Heart left ventricle (tissue), 16 donors: ENCODE data around the gene LAMA2. TPM values are rescaled to one million over a fixed set of nuclear protein-coding genes. Genes with fewer than 3 reads are reported as not detected.

Experiments
- ATAC-seq, 4 donors: fragments of 200-7000 bp; cut with Tn5 transposase; one replicate each; pipeline ENCODE4 v1.9.1; 2020 to 2022; ENCODE audit warnings: moderate library complexity in 4 of 4, mild to moderate bottlenecking in 3 of 4, moderate number of reproducible peaks in 1 of 4
- DNase-seq, 5 donors: peaks; one replicate each; pipeline ENCODE4 v3.0.0-alpha.2; 2020
- H3K27ac ChIP-seq, 12 donors: fragments of 200-600 bp; sonication (generic) in 4 of 12; one replicate each; pipeline versions ENCODE4 v1.5.0 to v1.8.0; 2016 to 2022; ENCODE audit warnings: mild to moderate bottlenecking in 2 of 12
- H3K27me3 ChIP-seq, 9 donors: fragments of 200-600 bp; sonication (generic) in 2 of 9; one replicate each; pipeline versions ENCODE4 v1.5.1 to v1.8.0; 2016 to 2022; ENCODE audit warnings: mild to moderate bottlenecking in 3 of 9
- H3K36me3 ChIP-seq, 9 donors: fragments of 200-600 bp; sonication (generic) in 2 of 9; one replicate each; pipeline versions ENCODE4 v1.5.0 to v1.8.0; 2018 to 2022; ENCODE audit warnings: mild to moderate bottlenecking in 2 of 9
- H3K4me1 ChIP-seq, 12 donors: fragments of 200-600 bp; sonication (generic) in 4 of 12; one replicate each; pipeline versions ENCODE4 v1.5.0 to v1.8.0; 2016 to 2022; ENCODE audit warnings: mild to moderate bottlenecking in 3 of 12
- H3K4me3 ChIP-seq, 12 donors: fragments of 200-600 bp; sonication (generic) in 4 of 12; one replicate each; pipeline versions ENCODE4 v1.5.0 to v1.8.0; 2017 to 2022; ENCODE audit warnings: mild to moderate bottlenecking in 9 of 12, moderate library complexity in 4 of 12
- H3K9me3 ChIP-seq, 12 donors: fragments of 200-600 bp; sonication (generic) in 4 of 12; one replicate each; pipeline versions ENCODE4 v1.5.0 to v1.8.0; 2016 to 2022; ENCODE audit warnings: mild to moderate bottlenecking in 1 of 12
- POLR2A ChIP-seq, 2 donors: fragments of 450-650 bp; IDR thresholded peaks; one replicate each; pipeline ENCODE4 v1.6.1; 2017; ENCODE audit warnings: antibody characterized with exemption in 2 of 2, mild to moderate bottlenecking in 2 of 2, moderate library complexity in 2 of 2
- WGBS, 4 donors: extraction: QIAGEN DNeasy Blood & Tissue Kit in 2 of 4; methylation state at CpG; one replicate each; pipeline versions ENCODE4 v1.1.5 to v1.1.7; 2013 to 2018; 5-methylcytosine and 5-hydroxymethylcytosine counted together
- intact Hi-C, 10 donors: fragments of 100-400 bp; cut with DNase I; formaldehyde crosslinking; loops; one replicate each; pipeline versions ENCODE4 v1.11.1 to v1.14.2; 2022
- polyA plus RNA-seq, 2 donors: library from polyadenylated mRNA; stranded (reverse); fragments of 200-250 nt; gene quantifications; one replicate each; pipeline ENCODE4 v1.2.3, GENCODE V29; 2013
- total RNA-seq, 9 donors: library from RNA; depleted of rRNA in 2 of 9; stranded (reverse); fragments of >200 nt in 2 of 9; fragmentation: NEBNext Ultra II Directional in 3 of 9; extraction: Animal tissue kit (Norgen Biotek cat#: 25700) in 3 of 9; gene quantifications; one replicate each; pipeline versions ENCODE4 v1.1.0 to v1.2.4, GENCODE V29; 2016 to 2023
- TF ChIP-seq, protein P1 (sequence below), 12 donors: fragments of 200-600 bp; sonication (generic) in 4 of 12; IDR thresholded peaks; one replicate each; pipeline versions ENCODE4 v1.5.0 to v1.8.0; 2018 to 2022; ENCODE audit warnings: antibody characterized with exemption in 12 of 12, mild to moderate bottlenecking in 5 of 12
- donor health status: ischemic (EF 13 %, LVEDD 7.1; RV severe dilation, severe dysfunction).
- donor health status: healthy with polysubstance abuse.
- donor health status: DM: no; HTN: yes; CAD: no.
- donor health status: DM: no; HTN: no; CAD: no.
- donor health status: ischemic (EF 25% LVEDD 6.9; RV normal size, moderate dysfunction).
- donor health status: ischemic (EF 25% LVEDD 5.7; RV mildly dilated, moderate dysfunction).
- donor health status: healthy.
- donor health status: DM: yes; HTN: yes; CAD: no.
- donor health status: ischemic (EF 35%, LVEDD 5.7; RV mildly dilated, moderate dysfunction).
- donor health status: nonischemic (EF 11% LVEDD 7.7; RV severe dilation, severe dysfunction).
- donor health status: DM: yes; HTN: yes; CAD: no.
- donor health status: PGD.
- donor health status: ischemic (EF 29% LVEDD 5.4; RV normal size, mild dysfunction).
- donor health status: nonischemic (EF 23%, LVEDD 6.1; RV moderate dilation, normal function).

The LAMA2 gene
- total and polyA plus RNA-seq, 11 donors = 34.8 to 299 (median 206) TPM

DNA sequence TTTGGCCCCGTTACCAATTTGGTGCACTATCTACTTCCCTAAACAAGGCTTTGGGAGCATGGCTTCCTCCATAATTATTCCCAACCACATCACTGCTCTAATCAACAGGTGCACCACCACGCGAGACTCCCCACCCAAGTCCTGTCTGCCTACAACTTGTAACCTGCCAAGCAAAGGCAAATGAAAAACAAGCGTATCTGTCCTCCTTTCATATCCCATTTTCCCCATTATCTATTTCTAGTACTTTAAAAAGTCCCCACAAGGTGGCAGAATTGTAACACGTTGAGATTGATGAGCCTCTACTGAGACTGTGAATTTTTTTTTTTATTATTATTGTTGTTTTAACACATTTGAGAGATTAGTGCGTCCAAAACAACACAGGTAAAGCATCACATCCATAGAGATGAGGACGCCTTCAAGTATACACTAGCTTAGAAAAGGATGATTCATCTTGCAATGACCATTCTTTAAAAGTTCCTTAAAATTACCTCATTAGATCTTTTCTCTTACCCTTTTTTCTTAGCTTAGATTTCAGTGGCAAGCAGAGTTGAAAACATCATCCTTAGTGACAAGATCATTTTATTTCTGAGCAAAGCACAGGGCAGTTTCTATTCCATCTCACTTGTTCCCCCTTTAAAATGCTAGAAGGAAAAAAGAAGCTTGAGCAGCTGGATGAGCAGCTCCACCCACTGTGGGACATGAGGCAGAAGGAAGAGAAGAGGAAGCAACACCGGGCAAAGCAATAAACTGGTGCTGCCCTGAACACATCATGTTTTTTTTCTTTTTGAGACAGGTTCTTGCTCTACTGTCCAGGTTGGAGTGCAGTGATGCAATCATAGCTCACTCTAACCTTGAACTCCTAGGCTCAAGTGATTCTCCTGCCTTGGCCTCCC is 616.3 kb downstream of the LAMA2 start:
- intact Hi-C loops = loop anchor here in 8 of 10 donors (1.0 to 10.0 kb wide), 10 partner anchors 68 to 526 kb away; partner anchors contain the start of gene L3MBTL3 (in 1 of the 8)
- H3K36me3 ChIP-seq = peaks cover 0 to 97% (median 35%) of the 10 kb centered on the region in 9 donors
- H3K27ac ChIP-seq = peak overlapping the region in 1 of 12 donors; percentile 7
- no peak overlapping the region for H3K4me3 ChIP-seq
- DNase-seq (peak in 1 of 5 donors; percentile 49), ATAC-seq (peak in 2 of 4 donors; percentile 25 to 35)
- no peaks in the 10 kb centered on the region for H3K27me3 ChIP-seq
- TF ChIP-seq, protein P1, sequence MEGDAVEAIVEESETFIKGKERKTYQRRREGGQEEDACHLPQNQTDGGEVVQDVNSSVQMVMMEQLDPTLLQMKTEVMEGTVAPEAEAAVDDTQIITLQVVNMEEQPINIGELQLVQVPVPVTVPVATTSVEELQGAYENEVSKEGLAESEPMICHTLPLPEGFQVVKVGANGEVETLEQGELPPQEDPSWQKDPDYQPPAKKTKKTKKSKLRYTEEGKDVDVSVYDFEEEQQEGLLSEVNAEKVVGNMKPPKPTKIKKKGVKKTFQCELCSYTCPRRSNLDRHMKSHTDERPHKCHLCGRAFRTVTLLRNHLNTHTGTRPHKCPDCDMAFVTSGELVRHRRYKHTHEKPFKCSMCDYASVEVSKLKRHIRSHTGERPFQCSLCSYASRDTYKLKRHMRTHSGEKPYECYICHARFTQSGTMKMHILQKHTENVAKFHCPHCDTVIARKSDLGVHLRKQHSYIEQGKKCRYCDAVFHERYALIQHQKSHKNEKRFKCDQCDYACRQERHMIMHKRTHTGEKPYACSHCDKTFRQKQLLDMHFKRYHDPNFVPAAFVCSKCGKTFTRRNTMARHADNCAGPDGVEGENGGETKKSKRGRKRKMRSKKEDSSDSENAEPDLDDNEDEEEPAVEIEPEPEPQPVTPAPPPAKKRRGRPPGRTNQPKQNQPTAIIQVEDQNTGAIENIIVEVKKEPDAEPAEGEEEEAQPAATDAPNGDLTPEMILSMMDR (IDR thresholded peaks at IDR 0.05) = peak; percentile 39 to 70 (median 65)
- TF ChIP-seq POLR2A (IDR thresholded peaks at IDR 0.05) = no peak
- WGBS, 4 donors = 25 to 30% (median 27%) methylated on average over 8 of the region's 8 CpGs
- peaks cover 0 to 53% (median 28%) of the 10 kb centered on the region in 12 donors for H3K4me1 ChIP-seq
- H3K9me3 ChIP-seq = no peaks in the 10 kb centered on the region

DNA sequence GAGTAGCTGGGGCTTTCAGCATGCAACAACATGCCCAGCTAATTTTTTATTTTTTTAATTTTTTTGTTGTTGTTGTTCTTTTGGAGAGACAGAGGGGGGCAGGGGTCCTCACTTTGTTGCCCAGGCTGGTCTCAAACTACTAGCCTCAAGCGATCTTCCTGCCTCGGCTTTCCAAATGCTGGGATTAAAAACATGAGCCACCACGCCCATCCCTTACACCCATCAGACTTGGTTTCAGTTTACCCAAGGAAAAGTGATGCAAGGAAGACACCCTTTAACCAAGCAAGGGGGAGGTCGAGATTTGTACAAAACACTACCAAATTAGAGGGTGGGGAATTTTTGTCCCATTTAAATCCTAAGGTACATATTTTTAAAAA is 616.9 kb downstream of the LAMA2 start:
- Histone ChIP-seq H3K27ac (peak overlapping the region in 1 of 12 donors; percentile 7), H3K27me3 (no peaks in the 10 kb centered on the region), H3K4me3 (no peak overlapping the region), H3K36me3 (peaks cover 0 to 97% (median 32%) of the 10 kb centered on the region in 9 donors), H3K4me1 (peaks cover 0 to 53% (median 28%) of the 10 kb centered on the region in 12 donors), H3K9me3 (no peaks in the 10 kb centered on the region)
- WGBS, 4 donors = 88 to 95% (median 90%) methylated on average over 4 of the region's 4 CpGs
- intact Hi-C loops = loop anchor here (1.0 to 10.0 kb wide), 11 partner anchors 65 to 525 kb away; partner anchors contain the start of gene L3MBTL3 (in 1 of the 10)
- TF ChIP-seq POLR2A (IDR thresholded peaks at IDR 0.05) = no peak
- TF ChIP-seq, protein P1 (IDR thresholded peaks at IDR 0.05) = no peak
- no peak for DNase-seq
- no peak for ATAC-seq

DNA sequence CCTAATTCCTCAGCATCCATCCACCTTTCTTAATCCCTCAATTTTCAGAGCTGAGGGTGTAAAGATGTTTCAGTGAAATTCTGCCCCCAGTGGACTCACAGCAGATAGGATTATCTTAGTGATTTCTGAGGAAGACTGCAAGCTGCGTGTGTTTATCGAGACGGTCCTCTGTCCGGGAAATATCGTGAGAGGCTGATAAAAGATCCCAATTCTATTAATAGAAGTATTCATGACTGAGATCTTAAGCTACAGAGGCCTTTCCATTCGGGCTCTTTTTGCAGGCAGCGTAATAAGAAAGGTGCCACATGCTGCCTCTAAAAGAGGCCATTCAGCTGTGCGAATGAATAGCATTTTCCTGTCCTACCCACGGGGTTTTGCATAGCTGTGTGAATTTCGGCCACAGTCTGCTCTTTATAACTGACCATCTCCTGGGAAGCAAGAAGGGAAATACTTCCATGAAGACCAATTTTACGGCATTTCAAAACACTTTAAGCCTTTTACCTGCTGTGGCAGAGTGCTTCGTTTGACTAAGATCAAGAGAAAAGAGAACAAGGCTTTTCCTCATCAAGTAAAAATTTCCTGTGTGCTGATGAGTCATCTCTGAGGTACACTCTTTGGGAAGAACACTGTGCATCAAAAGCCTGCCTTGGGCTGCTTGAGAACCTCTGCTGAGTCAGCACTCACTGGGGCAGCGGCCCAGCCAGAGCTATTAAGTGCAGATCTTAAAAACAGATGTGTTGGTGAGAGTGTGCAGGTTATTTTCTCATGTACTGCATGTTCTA is 618.2 kb downstream of the LAMA2 start:
- Histone ChIP-seq H3K27ac (peak overlapping the region in 8 of 12 donors; percentile 6 to 67 (median 16)), H3K9me3 (no peaks in the 10 kb centered on the region), H3K36me3 (peaks cover 0 to 97% (median 25%) of the 10 kb centered on the region in 9 donors), H3K4me1 (peaks cover 0 to 53% (median 28%) of the 10 kb centered on the region in 12 donors), H3K27me3 (no peaks in the 10 kb centered on the region), H3K4me3 (no peak overlapping the region)
- intact Hi-C loops = loop anchor here in 2 of 10 donors (5.0 to 10.0 kb wide), 2 partner anchors 64 to 76 kb away; no protein-coding TSS in a partner anchor
- DNase-seq (peak in 4 of 5 donors; percentile 32 to 71 (median 54)), ATAC-seq (peak in 3 of 4 donors; percentile 32 to 69 (median 66))
- 32 to 50% (median 42%) methylated on average over 13 of the region's 13 CpGs for WGBS, 4 donors
- TF ChIP-seq, protein P1 (IDR thresholded peaks at IDR 0.05) = peak in 5 of 12 donors; percentile 13 to 38 (median 20)
- TF ChIP-seq POLR2A (IDR thresholded peaks at IDR 0.05) = no peak
